ENCODE data around the gene GABPB2.

Gene GABPB2

DNA sequence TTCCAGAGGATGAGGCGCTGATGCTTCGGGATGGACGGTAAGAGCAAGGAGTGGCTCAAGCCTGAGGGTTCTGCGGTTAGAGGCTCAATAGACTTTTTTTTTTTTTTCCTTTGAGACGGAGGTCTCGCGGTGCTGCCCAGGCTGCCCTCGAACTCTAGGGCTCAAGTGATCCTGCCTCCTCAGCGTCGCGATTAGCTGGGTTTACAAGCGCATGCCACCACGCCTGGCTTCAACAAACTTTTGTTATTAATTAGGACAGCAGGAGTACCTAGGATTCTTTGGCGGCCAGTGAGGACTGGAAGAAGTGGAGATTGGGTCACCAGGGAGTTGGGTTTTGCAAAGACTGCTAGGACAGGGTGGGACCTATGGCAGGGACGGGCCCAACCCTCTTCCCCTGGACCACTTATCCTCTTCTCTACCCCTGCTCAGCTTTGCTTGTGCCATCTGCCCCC lies 96.0 kb downstream of the GABPB2 start:
- no peak for DNase-seq

DNA sequence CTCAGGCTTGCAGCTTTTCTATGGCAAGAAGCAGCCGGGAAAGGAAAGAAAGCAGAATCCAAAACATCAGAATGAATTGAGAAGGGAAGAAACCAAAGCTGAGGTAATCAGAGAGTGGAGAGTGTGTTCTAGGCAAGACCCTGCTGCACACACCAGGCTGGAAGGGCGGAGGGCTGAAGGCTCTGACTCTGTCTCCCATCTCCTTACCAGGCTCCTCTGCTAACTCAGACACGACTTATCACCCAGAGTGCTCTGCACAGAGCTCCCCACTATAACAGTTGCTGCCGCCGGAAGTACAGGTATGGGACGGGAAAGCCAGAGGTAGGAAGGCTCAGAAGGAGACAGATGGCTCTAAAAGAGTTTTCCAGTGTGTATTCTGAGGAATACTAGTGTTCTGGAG lies 96.6 kb downstream of the GABPB2 start:
- no peak for DNase-seq

DNA sequence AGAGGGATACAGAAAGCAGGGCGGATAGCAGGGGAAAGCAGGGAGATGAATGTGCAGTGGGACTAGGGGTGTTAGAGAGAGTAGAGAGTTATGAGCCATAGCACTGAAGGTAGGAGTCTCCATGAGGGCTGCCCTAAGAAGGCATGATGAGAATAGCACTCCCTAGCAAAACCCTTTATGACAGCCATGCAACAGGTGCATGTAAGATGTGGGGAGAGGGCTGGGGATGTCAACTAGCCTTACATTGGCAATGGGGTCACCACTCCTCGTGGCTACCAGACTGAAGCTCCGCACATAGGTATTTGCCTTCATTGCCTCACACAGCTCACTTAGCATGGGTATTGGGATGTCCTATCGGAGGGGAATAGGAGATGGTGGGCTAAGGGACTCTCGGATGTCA lies 100.6 kb downstream of the GABPB2 start:
- no peak for DNase-seq

Measured in NCI-H1930 (cell line).